Right hindlimb (tissue), 1 donor: ENCODE data around the gene FAM120B.
A peak's percentile ranks its signal among the peaks of the same experiment; 100 is the strongest.

Source experiments
- DNase-seq: peaks from one replicate; pipeline ENCODE4 v3.0.0-alpha.2; 2018

Gene FAM120B

DNA sequence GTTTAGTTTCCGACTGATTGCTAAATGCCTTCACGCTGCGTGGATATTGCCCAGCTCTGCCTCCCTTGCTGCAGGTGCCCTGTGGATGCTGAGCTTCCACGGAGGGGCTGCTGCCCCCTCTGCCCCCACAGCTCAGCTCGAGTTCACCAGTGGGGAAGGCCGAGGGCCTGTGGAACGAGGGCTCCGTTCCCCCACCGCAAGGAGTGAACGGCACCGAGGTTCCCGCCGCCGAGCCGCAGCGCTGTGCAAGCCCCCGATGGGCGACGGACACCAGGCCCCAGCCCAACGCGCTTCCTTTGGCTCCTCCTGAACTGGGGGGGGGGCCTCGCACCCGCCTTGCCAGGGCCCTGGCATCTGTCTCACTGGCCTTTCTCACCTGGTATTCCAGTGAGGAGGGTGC, 33.4 kb upstream of the FAM120B start:
- DNase-seq: no peak

DNA sequence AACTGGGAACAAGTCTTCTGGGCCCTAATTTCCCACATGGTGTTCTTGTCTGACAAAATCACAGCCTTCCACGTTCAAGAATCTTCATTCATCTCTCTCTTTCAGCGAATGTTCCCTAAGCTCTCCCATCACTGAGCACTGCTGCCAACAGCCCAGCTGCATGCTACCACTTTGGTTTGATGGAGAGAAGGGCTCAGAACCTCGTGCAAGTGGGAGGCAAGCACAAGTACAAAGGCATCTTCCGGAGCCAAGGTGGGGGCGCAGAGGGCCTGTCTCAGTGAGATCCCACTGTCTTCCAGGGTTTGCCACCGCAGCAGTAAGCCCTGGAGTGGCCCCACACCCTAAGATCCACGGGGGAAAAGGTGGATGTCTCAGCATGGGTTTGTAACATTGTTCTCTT, 32.9 kb upstream of the FAM120B start:
- no peak for DNase-seq

DNA sequence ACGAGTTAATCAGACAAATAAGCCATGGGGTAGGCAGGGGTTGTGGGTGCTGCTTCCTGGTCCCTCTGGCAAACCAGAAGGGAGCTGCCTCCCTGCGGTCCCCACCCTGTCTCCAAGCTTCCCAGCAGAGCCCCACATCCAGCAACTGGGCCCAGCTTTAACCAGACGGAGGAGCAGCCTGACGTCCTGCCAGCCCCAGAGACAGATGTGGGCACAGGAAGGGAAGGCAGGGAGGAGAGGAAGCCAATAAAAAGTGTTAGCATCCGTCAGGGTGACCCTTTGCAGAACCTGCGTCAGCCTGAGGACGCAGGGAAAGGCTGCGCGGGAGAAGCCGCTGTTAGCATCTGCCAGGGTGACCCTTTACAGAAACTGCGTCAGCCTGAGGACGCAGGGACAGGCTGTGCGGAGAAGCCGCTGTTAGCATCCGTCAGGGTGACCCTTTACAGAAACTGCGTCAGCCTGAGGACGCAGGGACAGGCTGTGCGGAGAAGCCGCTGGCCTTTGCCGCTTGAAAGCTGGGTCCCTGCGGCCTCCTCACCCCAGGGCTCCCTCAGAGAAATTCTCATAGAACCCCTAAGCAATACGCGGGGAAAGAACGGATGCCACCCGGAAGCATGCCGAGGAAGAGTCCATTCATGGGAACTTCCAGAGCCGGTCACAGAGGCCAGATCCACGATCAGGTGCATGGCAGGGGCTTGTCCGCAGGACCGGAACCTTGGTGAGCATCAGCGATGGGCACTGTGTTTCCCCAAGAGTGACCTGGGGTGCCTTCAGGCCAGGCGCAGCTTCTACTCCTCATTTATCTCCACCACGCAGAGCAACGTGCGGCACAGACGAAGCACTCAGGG, 31.6 kb upstream of the FAM120B start:
- no peak for DNase-seq

DNA sequence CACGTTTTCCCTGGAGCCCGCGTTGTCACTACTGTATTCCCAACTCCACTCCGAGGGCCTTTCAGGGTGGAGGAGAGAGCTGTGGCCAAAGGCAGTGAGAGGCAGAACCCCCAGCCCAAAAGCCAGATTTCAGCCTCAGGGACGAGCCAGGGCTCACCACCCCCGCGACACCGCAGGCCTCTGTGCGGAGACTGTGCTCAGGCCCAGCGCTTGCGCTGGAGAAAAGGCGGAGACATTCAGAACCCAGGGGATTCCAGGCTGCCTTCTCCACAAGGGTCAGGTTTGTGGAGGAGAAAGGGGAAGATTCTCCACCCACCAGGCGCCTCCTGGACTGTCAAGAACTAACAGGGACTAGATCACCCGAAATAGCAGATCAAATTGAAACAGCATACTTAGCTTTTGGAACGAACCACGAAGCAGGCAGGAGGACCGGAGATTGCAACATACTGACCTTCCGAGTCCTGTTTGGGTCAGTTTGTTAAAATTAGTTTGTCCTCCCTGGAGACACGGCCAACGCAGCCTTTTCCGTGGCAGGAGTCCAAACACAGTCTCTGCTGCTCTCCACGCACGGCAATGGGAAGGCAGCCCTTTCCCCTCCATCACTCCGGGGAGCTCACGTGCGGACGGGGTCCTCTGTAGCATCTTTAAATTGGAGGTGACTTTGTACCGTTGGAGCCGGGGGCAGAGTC, 30.0 kb upstream of the FAM120B start:
- DNase-seq: no peak

DNA sequence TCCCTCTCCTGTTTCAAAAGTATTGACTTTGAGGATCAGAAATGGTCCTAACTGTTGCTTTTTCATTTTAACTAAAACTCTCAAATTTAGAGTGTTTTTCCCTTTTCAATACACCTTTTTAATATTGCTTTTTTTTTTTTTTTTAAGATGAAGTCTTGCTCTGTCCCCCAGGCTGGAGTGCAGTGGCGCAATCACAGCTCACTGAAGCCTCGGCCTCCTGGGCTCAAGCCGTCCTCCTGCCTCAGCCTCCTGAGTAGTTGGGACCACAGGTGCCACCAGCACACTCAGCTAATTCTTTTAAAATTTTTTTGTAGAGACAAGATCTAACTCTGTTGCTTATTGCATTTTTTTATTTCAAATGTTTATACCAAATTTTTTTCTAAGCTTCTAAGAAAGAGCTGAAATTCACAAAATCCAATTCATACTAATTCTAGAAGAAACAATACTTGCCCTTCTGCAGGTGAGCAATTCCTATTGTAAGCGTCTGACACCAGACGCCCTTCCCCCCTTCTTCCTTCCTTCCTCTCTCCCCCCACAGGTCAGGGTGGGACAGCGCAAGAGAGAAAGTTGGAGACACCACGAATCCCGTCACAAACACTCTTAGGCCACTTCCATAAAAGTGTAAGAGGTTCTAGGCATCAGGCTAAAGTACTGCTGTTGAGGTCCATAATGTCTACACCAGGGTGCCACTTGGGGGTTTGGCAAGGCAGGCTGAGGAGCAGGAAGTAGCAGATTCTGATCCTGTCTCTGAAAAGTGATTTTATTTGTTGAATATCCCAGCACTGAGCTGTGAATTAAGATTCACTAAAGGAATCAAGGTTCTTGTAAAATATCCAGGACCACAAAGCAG, 28.4 kb upstream of the FAM120B start:
- DNase-seq: no peak

DNA sequence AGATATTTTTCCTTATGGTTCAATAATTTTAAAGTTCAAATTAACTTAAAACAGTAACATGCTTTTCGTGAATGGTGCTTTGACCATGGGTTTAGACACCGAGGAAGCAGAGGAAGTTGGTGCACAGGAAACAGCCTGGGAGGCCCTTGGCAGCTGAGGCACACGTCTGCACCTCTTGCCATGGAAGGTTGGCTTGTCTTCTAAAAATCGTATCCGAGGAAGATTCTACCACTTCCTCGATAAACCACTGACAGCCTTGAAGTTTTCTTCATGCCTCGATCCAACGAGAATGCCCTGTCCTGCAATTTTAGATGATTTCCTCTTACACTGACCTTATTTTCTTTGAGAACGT, 27.8 kb upstream of the FAM120B start:
- DNase-seq: no peak

DNA sequence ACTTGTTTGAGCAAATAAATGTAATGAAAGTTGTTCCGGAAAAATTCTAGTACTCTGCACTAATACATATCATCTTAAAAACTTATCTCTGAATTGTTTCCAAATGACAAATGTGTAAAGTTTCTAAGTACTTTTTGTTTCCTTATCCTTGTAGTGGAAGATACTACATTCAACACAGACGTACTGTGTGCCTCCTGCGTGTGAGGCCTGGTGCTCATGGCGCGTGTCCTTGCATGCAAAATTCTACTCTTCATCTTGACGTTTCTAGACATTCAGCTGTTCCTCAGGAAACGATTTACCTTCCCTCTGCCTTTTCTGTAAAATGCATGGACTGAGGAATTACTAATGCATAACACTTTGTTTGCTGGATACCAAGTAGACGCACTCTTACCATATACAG, 27.1 kb upstream of the FAM120B start:
- DNase-seq: no peak

DNA sequence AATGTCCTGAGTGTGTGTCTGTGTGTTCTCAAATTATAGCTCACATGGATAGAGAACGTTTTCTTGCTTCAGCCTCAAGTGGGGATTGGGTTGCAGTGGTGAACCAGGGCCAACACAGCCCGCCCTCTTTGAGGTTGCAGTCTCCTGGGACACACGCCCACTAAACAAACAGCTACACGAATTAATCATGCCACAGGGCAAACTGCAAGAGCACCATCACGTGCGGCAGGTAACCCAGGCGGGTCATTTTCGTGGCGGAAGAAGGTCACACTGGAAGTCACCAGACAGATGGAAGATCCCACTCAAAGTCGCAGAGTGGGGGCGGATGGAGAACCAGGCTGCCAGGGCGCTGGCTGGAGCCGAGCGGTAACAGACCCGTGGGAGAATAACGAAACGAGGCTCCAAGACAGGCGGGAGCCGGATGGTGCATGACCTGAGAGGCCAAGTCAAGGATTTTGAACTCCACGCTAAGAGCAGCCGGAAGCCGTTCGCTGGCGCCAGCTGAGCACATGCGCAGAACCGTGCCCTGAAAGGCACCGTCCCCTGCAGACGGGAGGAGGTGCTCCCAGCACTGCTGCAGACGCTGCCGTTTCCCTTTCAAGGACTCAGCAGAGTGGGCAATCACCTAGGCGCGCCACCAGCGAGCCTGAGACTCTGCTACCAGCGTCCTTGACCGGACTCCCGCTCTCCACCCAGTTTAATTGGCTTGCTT, 26.4 kb upstream of the FAM120B start:
- peak; percentile 62 for DNase-seq

DNA sequence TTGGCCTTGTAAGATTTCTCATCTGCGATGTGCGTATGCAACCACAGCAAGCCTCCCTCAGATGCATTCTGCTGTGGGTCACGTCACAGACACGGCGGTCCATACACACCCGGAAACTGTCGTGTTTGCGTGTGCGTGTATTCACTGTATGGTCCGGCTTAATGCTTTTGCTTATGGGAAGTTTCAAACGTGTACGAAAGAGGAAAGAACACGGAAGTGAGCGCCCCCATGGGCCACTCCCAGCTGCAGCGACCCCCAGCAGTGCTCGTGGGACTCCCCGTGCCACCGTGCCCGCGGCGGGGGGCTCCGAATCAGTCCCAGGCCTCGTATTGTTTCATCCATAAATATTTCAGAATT, 25.9 kb upstream of the FAM120B start:
- DNase-seq: no peak

DNA sequence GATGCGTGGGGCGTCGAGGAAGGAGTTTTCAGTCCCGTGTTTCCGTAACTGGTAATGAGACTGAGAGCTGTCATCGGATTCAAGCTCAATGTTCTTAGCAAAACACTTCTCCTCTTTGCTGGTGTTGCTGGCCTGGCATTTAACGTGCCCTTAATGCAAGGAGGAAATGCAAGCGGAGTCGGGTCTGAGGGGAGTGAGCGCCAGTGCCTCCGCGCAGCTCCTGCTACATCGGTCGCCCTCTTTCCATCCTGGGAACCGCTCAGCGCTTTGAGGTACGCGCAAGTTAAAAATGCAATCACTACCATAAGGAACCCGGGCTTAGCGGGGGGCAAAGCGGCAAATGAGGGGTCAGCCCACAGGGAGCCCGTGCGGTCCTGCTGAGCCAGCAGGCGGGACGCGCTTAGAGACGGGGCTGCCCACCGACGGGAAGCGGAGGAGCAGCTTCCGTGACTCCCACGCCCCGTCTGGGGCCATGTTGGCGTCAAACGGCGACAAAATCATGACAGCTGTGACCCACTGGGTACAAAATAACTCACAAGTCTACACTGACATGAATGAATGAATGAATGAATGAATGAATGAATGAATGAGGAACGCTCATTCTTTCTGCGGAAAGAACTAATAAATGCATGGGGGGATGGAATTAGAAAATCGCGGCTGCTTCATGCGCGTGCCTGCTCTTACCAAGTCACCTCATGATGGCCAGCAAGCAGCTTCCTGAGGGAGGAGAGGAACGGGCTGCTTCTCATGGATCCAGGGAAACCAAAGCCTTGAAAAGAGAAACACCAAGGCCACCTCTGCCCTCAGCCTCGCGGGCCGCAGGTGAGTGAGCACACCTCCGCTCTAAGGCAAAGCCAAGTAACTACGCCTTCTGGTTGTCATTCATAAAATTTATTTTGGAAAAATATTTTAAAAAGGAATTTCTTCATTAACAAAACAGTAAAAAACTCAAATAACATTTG, 24.9 kb upstream of the FAM120B start:
- no peak for DNase-seq

DNA sequence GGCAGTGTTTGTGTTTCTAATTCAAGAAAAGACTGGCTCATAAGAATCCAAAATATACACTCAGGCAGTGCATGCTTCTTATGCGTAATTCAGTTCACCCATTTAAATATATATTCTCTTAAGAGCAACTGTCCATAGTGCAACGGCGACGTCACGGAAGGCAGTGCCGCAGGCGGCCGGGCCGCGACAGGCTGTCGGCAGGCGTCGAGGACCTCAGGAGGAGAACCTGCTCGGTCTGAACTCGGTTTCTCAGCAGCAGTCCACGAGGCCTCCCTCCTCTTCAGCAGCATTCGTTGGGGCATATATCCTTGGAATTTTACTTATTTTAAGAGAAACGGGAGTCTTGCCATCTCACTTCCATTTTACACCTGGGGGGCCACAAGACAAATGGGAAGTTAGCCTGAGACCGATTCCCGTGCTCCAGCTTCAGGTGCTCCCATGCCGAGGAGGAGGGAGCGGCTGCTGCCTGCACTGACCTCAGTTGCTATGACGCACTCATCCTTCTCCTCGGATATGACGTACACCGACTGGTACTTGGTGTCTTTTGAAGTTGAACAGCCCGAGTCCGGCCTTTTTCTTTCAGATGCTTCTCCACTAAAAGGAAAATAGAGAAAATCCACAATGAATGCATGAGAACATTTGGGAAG, 23.9 kb upstream of the FAM120B start:
- no peak for DNase-seq

DNA sequence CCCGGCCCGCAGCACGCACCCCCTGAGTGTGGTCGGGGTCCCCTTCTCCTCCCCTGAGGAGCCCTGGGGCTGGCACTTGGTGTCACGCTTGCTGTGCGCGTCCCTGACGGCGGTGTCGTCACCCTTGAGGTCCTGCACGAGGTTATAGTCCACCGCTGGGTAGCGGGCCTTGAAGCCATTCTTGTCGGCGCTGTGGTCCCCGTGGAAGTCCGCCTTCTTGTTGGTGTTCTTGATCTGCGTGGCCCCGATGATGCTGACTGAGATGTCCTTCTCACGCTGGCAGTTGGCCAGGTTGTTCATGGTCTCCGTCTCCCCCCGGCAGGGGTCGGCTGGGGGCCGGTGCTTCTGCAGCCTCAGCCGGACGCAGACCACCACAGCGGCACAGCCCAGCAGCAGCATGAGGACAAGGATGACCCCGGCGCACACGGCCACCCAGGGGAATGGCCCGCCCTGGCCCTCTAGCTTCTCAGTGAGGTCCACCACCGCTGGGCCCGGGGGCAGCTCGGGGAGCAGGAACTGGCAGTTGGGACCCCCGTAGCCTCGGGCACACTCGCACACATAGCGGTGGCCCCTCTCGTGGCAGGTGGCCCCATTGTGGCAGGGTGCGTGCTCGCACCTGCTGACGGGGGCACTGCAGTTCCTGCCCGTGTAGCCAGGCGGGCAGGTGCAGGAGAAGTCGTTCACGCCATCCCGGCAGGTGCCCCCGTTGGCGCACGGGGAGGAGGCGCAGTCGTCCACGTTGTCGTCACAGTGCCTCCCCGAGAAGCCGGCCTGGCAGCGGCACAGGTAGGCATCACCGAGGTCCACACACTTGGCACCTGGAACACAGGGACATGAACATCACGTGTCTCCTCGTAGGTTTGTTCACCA, 23.1 kb upstream of the FAM120B start:
- DNase-seq: no peak

DNA sequence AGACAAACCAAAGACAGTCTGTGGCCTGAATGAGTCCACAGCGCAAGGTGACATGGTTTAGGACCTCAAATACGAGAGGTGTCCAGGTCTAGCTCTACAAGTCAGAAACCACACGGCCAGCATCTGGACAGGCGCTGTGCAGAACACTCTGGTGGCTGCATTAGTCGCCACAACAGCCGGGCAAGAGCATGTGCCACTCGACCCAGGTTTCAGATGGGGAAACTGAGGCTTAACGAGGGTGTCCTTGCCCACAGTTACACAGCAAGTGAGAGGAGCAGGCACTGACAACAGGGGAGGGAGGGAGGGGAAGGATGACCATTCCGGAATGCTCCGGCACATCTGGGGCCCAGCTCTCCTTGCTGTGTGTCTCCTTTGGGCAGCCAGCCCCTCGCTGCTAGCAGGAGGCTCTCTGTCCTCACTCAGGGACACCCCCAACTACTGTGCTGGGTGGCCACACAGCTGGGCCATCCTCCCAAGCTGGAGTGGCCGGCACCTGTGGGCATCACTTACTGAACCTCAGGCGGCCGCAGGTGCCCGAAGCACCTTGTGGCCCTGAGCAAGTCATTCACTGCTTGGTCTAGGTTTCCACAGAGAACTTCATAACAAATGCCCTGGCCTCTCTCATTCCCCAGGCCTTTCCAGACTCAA, 22.3 kb upstream of the FAM120B start:
- peak; percentile 6 for DNase-seq

DNA sequence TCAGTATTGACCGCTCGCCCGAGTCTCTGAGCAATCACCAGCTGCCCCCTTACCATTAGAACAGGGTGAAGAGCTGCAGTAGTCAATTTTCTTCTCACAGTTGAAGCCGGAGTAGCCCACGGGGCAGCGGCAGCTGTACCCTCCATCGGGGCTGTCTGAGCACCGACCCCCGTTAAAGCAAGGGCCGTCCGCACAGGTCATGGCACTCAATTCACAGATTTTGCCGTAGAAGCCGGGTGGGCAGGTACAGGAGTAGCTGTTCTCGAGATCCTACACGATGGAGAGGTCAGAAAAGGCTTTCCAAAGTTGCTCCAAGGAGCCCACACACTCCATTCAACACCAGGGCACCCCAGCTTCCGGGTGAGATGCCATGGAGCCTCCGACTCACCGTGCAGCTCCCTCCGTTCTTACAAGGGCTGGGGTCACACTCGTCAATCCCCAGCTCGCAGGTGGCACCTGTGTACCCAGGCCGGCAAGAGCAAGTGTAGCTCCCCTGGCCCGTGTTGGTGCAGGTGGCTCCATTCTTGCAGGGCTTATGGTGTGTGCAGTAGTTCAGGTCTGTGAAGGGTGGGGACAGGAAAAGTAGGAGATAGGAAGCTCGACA, 21.6 kb upstream of the FAM120B start:
- no peak for DNase-seq

DNA sequence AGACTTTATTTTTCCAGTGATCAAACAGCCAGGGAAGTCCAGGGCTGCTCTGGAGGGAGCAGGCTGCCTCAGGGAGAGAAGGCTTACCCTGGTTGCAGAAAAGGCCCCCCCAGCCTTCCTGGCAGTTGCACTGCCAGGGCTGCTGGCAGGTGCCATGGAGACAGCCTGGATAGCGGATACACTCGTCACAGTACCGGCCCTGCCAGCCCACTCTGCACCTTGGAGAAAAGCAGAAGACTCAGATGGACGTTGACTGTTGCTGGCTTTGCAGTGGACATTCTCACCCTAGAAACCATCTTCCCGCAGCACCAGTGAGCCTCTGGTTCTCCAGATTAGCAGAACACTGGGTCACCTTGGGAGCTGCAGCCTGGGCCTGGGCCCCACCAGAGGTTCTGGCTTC, 21.1 kb upstream of the FAM120B start:
- peak; percentile 22 for DNase-seq

DNA sequence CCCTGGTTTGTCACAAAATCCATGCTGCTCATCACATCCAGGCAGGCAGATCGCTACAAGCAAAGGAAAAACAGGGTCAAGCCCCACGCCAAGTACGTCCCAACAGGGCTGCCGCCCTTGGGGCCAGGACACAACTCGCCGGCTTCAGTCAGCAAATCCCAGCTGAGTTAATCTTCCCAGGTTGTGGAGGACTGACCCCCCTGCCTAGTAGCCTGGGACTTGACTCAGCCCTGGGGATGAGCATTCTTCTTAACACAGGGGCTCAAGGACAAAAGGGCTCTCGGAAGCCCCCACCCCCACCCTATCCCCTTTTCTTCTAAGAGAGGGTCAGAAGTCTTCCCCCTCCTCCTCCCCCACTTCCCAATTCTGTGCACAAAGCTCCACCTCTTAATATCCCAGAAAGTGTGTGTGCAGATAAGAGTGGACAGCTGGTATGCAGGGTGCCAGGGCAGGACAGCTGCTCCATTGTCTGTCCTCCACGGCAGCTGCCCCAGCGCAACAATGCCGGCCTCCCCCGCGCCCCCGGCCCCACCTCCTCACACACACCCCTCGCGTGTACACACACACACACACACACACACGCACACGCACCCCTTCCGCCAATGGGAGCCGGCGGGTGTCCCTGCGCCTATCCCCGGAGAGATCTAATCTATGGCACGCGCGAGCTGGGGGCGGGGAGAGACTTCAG, 20.2 kb upstream of the FAM120B start:
- peak; percentile 86 for DNase-seq

DNA sequence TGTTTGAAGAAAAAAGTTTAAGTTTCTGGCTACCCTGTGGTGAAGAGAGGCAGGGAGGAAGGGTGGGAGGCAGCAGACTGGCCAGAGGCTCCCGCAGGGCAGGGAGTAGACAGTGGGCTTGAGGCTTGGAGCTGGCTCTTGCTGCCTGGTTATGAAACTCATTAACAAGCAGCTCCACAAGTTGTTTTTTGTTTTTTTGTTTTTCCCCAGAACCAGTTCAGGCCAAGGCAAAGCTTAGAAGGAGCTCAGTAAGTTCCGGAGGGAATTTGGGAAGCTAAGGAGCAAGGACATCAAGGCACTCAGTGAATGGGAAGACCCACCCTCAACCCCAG, 19.7 kb upstream of the FAM120B start:
- no peak for DNase-seq

DNA sequence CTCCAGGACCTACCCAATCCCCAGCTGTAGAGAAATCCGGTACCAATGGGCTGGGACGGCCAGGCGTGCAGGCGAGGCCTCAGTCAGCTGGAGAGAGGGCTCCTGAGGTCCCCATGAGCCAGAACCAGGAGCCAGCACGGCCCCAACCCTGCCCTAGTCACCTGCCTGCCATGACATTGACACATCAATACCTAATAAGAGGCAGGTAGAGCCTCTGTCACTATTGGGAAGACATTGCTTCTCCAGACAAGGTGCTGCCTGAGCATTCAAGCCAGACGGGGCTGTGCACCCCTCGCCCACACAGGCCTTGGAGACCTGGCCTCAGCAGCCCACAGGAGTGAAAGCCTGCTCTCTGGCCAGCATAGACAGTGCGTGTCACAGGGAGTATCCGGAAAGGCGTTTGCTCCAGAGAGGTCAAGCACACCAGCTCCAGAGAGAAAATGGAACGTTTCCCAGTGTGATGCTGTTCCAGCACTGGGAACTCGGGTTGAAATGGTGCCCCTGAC, 19.1 kb upstream of the FAM120B start:
- peak; percentile 16 for DNase-seq
